GM21360 (cell line): Measurements from ENCODE around the gene MAGI1.

Experiments
- ATAC-seq: cut with Tn5 transposase; IDR thresholded peaks from one replicate; pipeline ENCODE4 v1.9.1; 2021; ENCODE audit warnings: mild to moderate bottlenecking, moderate library complexity; ENCODE audit not compliant: unreplicated experiment

The MAGI1 gene

GRCh38 chr3:65411367-65411766 is 627.4 kb downstream of the MAGI1 start:
- ATAC-seq, result no peak

- no peak for ATAC-seq
Measured at GRCh38 chr3:65409176-65409569, 629.5 kb downstream of the MAGI1 start.

GRCh38 chr3:65408531-65409175 is 630.1 kb downstream of the MAGI1 start:
- no peak for ATAC-seq

- no peak for ATAC-seq
Measured at GRCh38 chr3:65406470-65406869, 632.2 kb downstream of the MAGI1 start.

- no peak for ATAC-seq
Measured at GRCh38 chr3:65402597-65402996, 636.1 kb downstream of the MAGI1 start.

- no peak for ATAC-seq
Measured at GRCh38 chr3:65401359-65402305, 637.1 kb downstream of the MAGI1 start.

- no peak for ATAC-seq
Measured at GRCh38 chr3:65400899-65401298, 637.8 kb downstream of the MAGI1 start.

GRCh38 chr3:65398953-65399352 is 639.8 kb downstream of the MAGI1 start:
- no peak for ATAC-seq

- no peak for ATAC-seq
Measured at GRCh38 chr3:65396078-65396477, 642.6 kb downstream of the MAGI1 start.

GRCh38 chr3:65391068-65391467 is 647.6 kb downstream of the MAGI1 start:
- ATAC-seq, result no peak

- ATAC-seq, result no peak
Measured at GRCh38 chr3:65385805-65386204, 652.9 kb downstream of the MAGI1 start.

GRCh38 chr3:65381496-65382010 is 657.2 kb downstream of the MAGI1 start:
- no peak for ATAC-seq

- ATAC-seq, result no peak
Measured at GRCh38 chr3:65379223-65379622, 659.5 kb downstream of the MAGI1 start.

GRCh38 chr3:65377637-65378036 is 661.1 kb downstream of the MAGI1 start:
- no peak for ATAC-seq

- no peak for ATAC-seq
Measured at GRCh38 chr3:65376426-65376825, 662.3 kb downstream of the MAGI1 start.

GRCh38 chr3:65371053-65371452 is 667.7 kb downstream of the MAGI1 start:
- ATAC-seq, result no peak

- ATAC-seq, result no peak
Measured at GRCh38 chr3:65368866-65369265, 669.9 kb downstream of the MAGI1 start.

GRCh38 chr3:65362688-65363087 is 676.0 kb downstream of the MAGI1 start:
- no peak for ATAC-seq

- ATAC-seq, result no peak
Measured at GRCh38 chr3:65361448-65361847, 677.3 kb downstream of the MAGI1 start.

- no peak for ATAC-seq
Measured at GRCh38 chr3:65356331-65357248, 682.1 kb downstream of the MAGI1 start.

- no peak for ATAC-seq
Measured at GRCh38 chr3:65354880-65355279, 683.8 kb downstream of the MAGI1 start.
